KMS-11 (cell line): ENCODE measurements around the gene SMIM44.

Experiments
- H2AFZ ChIP-seq: fragments of 200-600 bp; sonication (generic); 2 replicates; pipeline ENCODE4 v1.6.1; 2016; ENCODE audit warnings: antibody characterized with exemption, mixed run types, low read depth
- H3K27ac ChIP-seq: fragments of 200-600 bp; sonication (generic); 2 replicates; pipeline ENCODE4 v1.6.1; 2016; ENCODE audit warnings: mild to moderate bottlenecking, mixed run types
- H3K27me3 ChIP-seq: fragments of 200-600 bp; sonication (generic); 2 replicates; pipeline ENCODE4 v1.6.1; 2017; ENCODE audit warnings: mild to moderate bottlenecking, low read depth, mixed run types, moderate library complexity; ENCODE audit not compliant: insufficient read depth
- H3K36me3 ChIP-seq: fragments of 200-600 bp; sonication (generic); 2 replicates; pipeline ENCODE4 v1.6.1; 2017; ENCODE audit warnings: mild to moderate bottlenecking, mixed run types; ENCODE audit not compliant: insufficient read depth
- H3K4me1 ChIP-seq: fragments of 200-600 bp; sonication (generic); 2 replicates; pipeline ENCODE4 v1.6.1; 2016; ENCODE audit warnings: mild to moderate bottlenecking, low read depth, mixed run types; ENCODE audit not compliant: poor library complexity, severe bottlenecking
- H3K4me2 ChIP-seq: fragments of 200-600 bp; sonication (generic); 2 replicates; pipeline ENCODE4 v1.7.0; 2016; ENCODE audit warnings: mild to moderate bottlenecking, mixed run types
- H3K4me3 ChIP-seq: fragments of 200-600 bp; sonication (generic); IDR thresholded peaks from 2 replicates; pipeline ENCODE4 v1.6.1; 2017; ENCODE audit warnings: low read depth, low read length, mixed read lengths; ENCODE audit not compliant: insufficient read depth
- H3K79me2 ChIP-seq: fragments of 200-600 bp; sonication (generic); 2 replicates; pipeline ENCODE4 v1.6.1; 2016; ENCODE audit warnings: low read depth, mixed run types; ENCODE audit not compliant: insufficient read depth
- H3K9ac ChIP-seq: fragments of 200-600 bp; sonication (generic); 2 replicates; pipeline ENCODE4 v1.6.1; 2016; ENCODE audit warnings: mild to moderate bottlenecking, mixed run types
- H4K20me1 ChIP-seq: fragments of 200-600 bp; sonication (generic); 2 replicates; pipeline ENCODE4 v1.6.1; 2016; ENCODE audit warnings: mild to moderate bottlenecking, mixed run types; ENCODE audit not compliant: insufficient read depth
- TF ChIP-seq, protein P1 (sequence below): fragments of 200-600 bp; sonication (generic); conservative IDR thresholded peaks from 2 replicates; pipeline ENCODE4 v1.6.1; 2017; ENCODE audit warnings: low read depth, mild to moderate bottlenecking, antibody characterized with exemption, low read length, moderate library complexity, mixed read lengths

Gene SMIM44

DNA sequence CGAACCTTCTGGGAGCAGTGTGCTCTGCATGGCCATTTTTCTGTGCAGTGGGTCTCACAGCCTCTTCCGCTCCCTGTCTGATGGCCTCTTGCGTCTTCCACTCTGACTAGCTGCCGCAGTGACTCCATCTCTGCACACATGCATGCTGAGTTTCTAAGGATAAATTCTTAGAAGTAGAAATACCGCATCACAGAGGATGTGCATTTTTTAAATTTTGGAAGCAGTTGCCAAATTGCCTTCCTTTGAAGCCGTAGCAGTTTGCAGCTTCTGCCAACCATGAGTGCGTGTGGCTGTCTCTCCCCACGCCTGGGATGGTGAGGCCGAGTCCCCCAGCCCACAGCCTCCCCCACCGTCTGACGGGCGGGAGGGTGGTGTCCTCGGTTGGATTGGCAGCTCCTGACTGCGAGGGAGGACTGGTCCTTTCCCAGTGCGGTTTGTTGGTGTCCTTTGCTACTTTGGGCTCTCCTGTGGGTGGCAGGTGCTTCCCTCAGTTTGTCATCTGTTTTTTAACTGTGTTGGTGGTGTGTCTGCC is 32.7 kb upstream of the SMIM44 start:
- peaks cover 23% of the 10 kb centered on the region for H3K79me2 ChIP-seq
- H3K9ac ChIP-seq: no peak overlapping the region
- TF ChIP-seq, protein P1, sequence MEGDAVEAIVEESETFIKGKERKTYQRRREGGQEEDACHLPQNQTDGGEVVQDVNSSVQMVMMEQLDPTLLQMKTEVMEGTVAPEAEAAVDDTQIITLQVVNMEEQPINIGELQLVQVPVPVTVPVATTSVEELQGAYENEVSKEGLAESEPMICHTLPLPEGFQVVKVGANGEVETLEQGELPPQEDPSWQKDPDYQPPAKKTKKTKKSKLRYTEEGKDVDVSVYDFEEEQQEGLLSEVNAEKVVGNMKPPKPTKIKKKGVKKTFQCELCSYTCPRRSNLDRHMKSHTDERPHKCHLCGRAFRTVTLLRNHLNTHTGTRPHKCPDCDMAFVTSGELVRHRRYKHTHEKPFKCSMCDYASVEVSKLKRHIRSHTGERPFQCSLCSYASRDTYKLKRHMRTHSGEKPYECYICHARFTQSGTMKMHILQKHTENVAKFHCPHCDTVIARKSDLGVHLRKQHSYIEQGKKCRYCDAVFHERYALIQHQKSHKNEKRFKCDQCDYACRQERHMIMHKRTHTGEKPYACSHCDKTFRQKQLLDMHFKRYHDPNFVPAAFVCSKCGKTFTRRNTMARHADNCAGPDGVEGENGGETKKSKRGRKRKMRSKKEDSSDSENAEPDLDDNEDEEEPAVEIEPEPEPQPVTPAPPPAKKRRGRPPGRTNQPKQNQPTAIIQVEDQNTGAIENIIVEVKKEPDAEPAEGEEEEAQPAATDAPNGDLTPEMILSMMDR: no peak
- H3K4me2 ChIP-seq: no peak overlapping the region
- no peak overlapping the region for H3K4me3 ChIP-seq
- H3K4me1 ChIP-seq: peaks cover 14% of the 10 kb centered on the region
- H3K27ac ChIP-seq: no peak overlapping the region
- no peaks in the 10 kb centered on the region for H4K20me1 ChIP-seq
- no peaks in the 10 kb centered on the region for H3K36me3 ChIP-seq
- no peaks in the 10 kb centered on the region for H3K27me3 ChIP-seq
- no peak overlapping the region for H2AFZ ChIP-seq

- no peak overlapping the region for H2AFZ ChIP-seq
- H3K4me1 ChIP-seq: peaks cover 14% of the 10 kb centered on the region
- TF ChIP-seq, protein P1: no peak
- peaks cover 31% of the 10 kb centered on the region for H3K79me2 ChIP-seq
- H3K27me3 ChIP-seq: no peaks in the 10 kb centered on the region
- H4K20me1 ChIP-seq: no peaks in the 10 kb centered on the region
- no peak overlapping the region for H3K27ac ChIP-seq
- H3K9ac ChIP-seq: no peak overlapping the region
- no peak overlapping the region for H3K4me2 ChIP-seq
- no peaks in the 10 kb centered on the region for H3K36me3 ChIP-seq
- no peak overlapping the region for H3K4me3 ChIP-seq
Observed at GRCh38 chr19:3514930-3515329, 31.7 kb upstream of the SMIM44 start.

GRCh38 chr19:3513229-3514140 is 30.2 kb upstream of the SMIM44 start:
- no peaks in the 10 kb centered on the region for H4K20me1 ChIP-seq

GRCh38 chr19:3512562-3513228 is 29.5 kb upstream of the SMIM44 start:
- Histone ChIP-seq H3K36me3 (no peaks in the 10 kb centered on the region), H3K27ac (no peak overlapping the region), H2AFZ (no peak overlapping the region), H3K4me1 (peaks cover 16% of the 10 kb centered on the region), H3K79me2 (peaks cover 44% of the 10 kb centered on the region), H3K4me3 (no peak overlapping the region), H3K27me3 (no peaks in the 10 kb centered on the region), H3K9ac (no peak overlapping the region), H3K4me2 (no peak overlapping the region), H4K20me1 (no peaks in the 10 kb centered on the region)
- TF ChIP-seq, protein P1: no peak

More at GRCh38 chr19:3513229-3514140, 30.2 kb upstream of the SMIM44 start:
- no peak overlapping the region for H2AFZ ChIP-seq
- H3K27ac ChIP-seq: no peak overlapping the region
- no peak overlapping the region for H3K9ac ChIP-seq
- H3K79me2 ChIP-seq: peaks cover 39% of the 10 kb centered on the region
- H3K4me1 ChIP-seq: peaks cover 14% of the 10 kb centered on the region
- H3K4me3 ChIP-seq: no peak overlapping the region
- TF ChIP-seq, protein P1: no peak
- H3K27me3 ChIP-seq: no peaks in the 10 kb centered on the region
- no peaks in the 10 kb centered on the region for H3K36me3 ChIP-seq
- no peak overlapping the region for H3K4me2 ChIP-seq
